Suprapubic skin (tissue), 4 donors: ENCODE data around the gene CADM2. TPM values are rescaled to one million over a fixed set of nuclear protein-coding genes. Genes with fewer than 3 reads are reported as not detected.
"Not testable (repeated sequence)": the region's sequence is repeated elsewhere in the genome, so short reads cannot be mapped to it uniquely, and the experiment has no call there.

Experiments
- DNase-seq, 2 donors: peaks; one replicate each; pipeline ENCODE4 v3.0.0-alpha.2; 2019; ENCODE audit warnings: low spot score in 2 of 2
- H3K27ac ChIP-seq: fragments of 200-600 bp; sonication (generic); one replicate; pipeline ENCODE4 v1.5.1; 2019
- H3K27me3 ChIP-seq: fragments of 200-600 bp; sonication (generic); one replicate; pipeline ENCODE4 v1.5.1; 2019
- H3K36me3 ChIP-seq: fragments of 200-600 bp; sonication (generic); one replicate; pipeline ENCODE4 v1.5.1; 2019
- H3K4me1 ChIP-seq: fragments of 200-600 bp; sonication (generic); one replicate; pipeline ENCODE4 v1.5.1; 2019
- H3K4me3 ChIP-seq: fragments of 200-600 bp; sonication (generic); one replicate; pipeline ENCODE4 v1.5.1; 2019; ENCODE audit warnings: mild to moderate bottlenecking
- H3K9me3 ChIP-seq: fragments of 200-600 bp; sonication (generic); one replicate; pipeline ENCODE4 v1.5.1; 2019
- CTCF ChIP-seq, 2 donors: fragments of 200-600 bp in 1 of 2; fragments of 450-650 bp in 1 of 2; sonication (generic) in 1 of 2; IDR thresholded peaks; one replicate each; pipeline ENCODE4 v1.5.1; 2016 to 2019; ENCODE audit warnings: antibody characterized with exemption in 2 of 2, mild to moderate bottlenecking in 1 of 2, moderate library complexity in 1 of 2
- EP300 ChIP-seq: sonication (generic); formaldehyde crosslinking; IDR thresholded peaks from one replicate; pipeline ENCODE4 v1.6.1; 2017; ENCODE audit warnings: antibody characterized with exemption
- POLR2A ChIP-seq, 2 donors: fragments of 450-650 bp; IDR thresholded peaks; one replicate each; pipeline ENCODE4 v1.6.1; 2017; ENCODE audit warnings: antibody characterized with exemption in 2 of 2, mild to moderate bottlenecking in 2 of 2, moderate library complexity in 2 of 2
- POLR2AphosphoS5 ChIP-seq, 3 donors: sonication (generic); formaldehyde crosslinking; IDR thresholded peaks; one replicate each; pipeline ENCODE4 v1.6.1; 2017; ENCODE audit warnings: antibody characterized with exemption in 3 of 3
- WGBS: methylation state at CpG from one replicate; pipeline ENCODE4 v1.1.5; 2018; 5-methylcytosine and 5-hydroxymethylcytosine counted together
- total RNA-seq, 4 donors: library from RNA; depleted of rRNA; stranded (reverse); fragments of >200 nt; gene quantifications; one replicate each; pipeline ENCODE4 v1.1.0, GENCODE V29; 2016

CADM2 gene
- total RNA-seq, 4 donors from 2014 or later, result 0.68 to 2.8 (median 1.4) TPM

GRCh38 chr3:85142626-85143025 lies 183.8 kb downstream of the CADM2 start:
- H3K36me3 ChIP-seq, result no peaks in the 10 kb centered on the region
- TF ChIP-seq POLR2AphosphoS5 (IDR thresholded peaks at IDR 0.05) (no peak), CTCF (IDR thresholded peaks at IDR 0.05) (no peak), EP300 (no peak), POLR2A (IDR thresholded peaks at IDR 0.05) (no peak)
- 80% methylated on average over 3 of the region's 3 CpGs for WGBS

GRCh38 chr3:85148036-85148435 lies 189.2 kb downstream of the CADM2 start:
- WGBS, result 64% methylated on average over 3 of the region's 3 CpGs
- Histone ChIP-seq H3K9me3 (no peaks in the 10 kb centered on the region), H3K36me3 (no peaks in the 10 kb centered on the region), H3K27ac (no peak overlapping the region), H3K27me3 (no peaks in the 10 kb centered on the region), H3K4me1 (no peaks in the 10 kb centered on the region), H3K4me3 (no peak overlapping the region)
- DNase-seq, result no peak
- no peak for TF ChIP-seq POLR2AphosphoS5 (IDR thresholded peaks at IDR 0.05)
- TF ChIP-seq CTCF (IDR thresholded peaks at IDR 0.05), result no peak
- TF ChIP-seq POLR2A (IDR thresholded peaks at IDR 0.05), result no peak
- no peak for TF ChIP-seq EP300

More at GRCh38 chr3:85142626-85143025, 183.8 kb downstream of the CADM2 start:
- H3K27me3 ChIP-seq, result no peaks in the 10 kb centered on the region
- no peak for DNase-seq
- H3K4me3 ChIP-seq, result no peak overlapping the region
- no peak overlapping the region for H3K27ac ChIP-seq
- no peaks in the 10 kb centered on the region for H3K4me1 ChIP-seq
- no peaks in the 10 kb centered on the region for H3K9me3 ChIP-seq

- H3K27ac ChIP-seq, result no peak overlapping the region
- H3K4me1 ChIP-seq, result no peaks in the 10 kb centered on the region
- no peak overlapping the region for H3K4me3 ChIP-seq
- WGBS, result 91% methylated on average over 1 of the region's 1 CpG
- H3K9me3 ChIP-seq, result no peaks in the 10 kb centered on the region
- DNase-seq, result no peak
- no peaks in the 10 kb centered on the region for H3K36me3 ChIP-seq
- H3K27me3 ChIP-seq, result no peaks in the 10 kb centered on the region
- TF ChIP-seq CTCF (IDR thresholded peaks at IDR 0.05) (no peak), POLR2A (IDR thresholded peaks at IDR 0.05) (no peak), EP300 (no peak), POLR2AphosphoS5 (IDR thresholded peaks at IDR 0.05) (no peak)
These were observed 192.8 kb downstream of the CADM2 start for GRCh38 chr3:85151555-85151954.

GRCh38 chr3:85153279-85153678 lies 194.5 kb downstream of the CADM2 start:
- not testable (repeated sequence) for H3K9me3 ChIP-seq, H3K36me3 ChIP-seq, H3K4me1 ChIP-seq, H3K27me3 ChIP-seq, H3K27ac ChIP-seq, H3K4me3 ChIP-seq, DNase-seq
- 100% methylated on average over 5 of the region's 7 CpGs for WGBS

GRCh38 chr3:85159376-85159775 lies 200.6 kb downstream of the CADM2 start:
- Histone ChIP-seq H3K27ac (no peak overlapping the region), H3K27me3 (no peaks in the 10 kb centered on the region), H3K9me3 (no peaks in the 10 kb centered on the region), H3K4me1 (no peaks in the 10 kb centered on the region), H3K4me3 (no peak overlapping the region), H3K36me3 (no peaks in the 10 kb centered on the region)
- 79% methylated on average over 5 of the region's 5 CpGs for WGBS
- no peak for TF ChIP-seq CTCF (IDR thresholded peaks at IDR 0.05)
- no peak for TF ChIP-seq POLR2A (IDR thresholded peaks at IDR 0.05)
- no peak for TF ChIP-seq POLR2AphosphoS5 (IDR thresholded peaks at IDR 0.05)
- TF ChIP-seq EP300, result no peak
- no peak for DNase-seq

GRCh38 chr3:85161544-85161943 lies 202.8 kb downstream of the CADM2 start:
- TF ChIP-seq POLR2A (IDR thresholded peaks at IDR 0.05), result no peak
- TF ChIP-seq POLR2AphosphoS5 (IDR thresholded peaks at IDR 0.05), result no peak
- no peak for TF ChIP-seq EP300
- no peak for TF ChIP-seq CTCF (IDR thresholded peaks at IDR 0.05)
- no peaks in the 10 kb centered on the region for H3K4me1 ChIP-seq
- no peaks in the 10 kb centered on the region for H3K36me3 ChIP-seq
- H3K27me3 ChIP-seq, result no peaks in the 10 kb centered on the region
- H3K4me3 ChIP-seq, result no peak overlapping the region
- no peak overlapping the region for H3K27ac ChIP-seq
- no peak for DNase-seq
- no peaks in the 10 kb centered on the region for H3K9me3 ChIP-seq
- 69% methylated on average over 7 of the region's 7 CpGs for WGBS
